Right cardiac atrium (tissue), 5 donors: ENCODE results near the gene NECAB3. TPM values are rescaled to one million over a fixed set of nuclear protein-coding genes. Genes with fewer than 3 reads are reported as not detected.

ENCODE experiments used
- ATAC-seq, 2 donors: fragments of 200-7000 bp; cut with Tn5 transposase; one replicate each; pipeline versions ENCODE4 v1.8.0 to v1.9.1; 2020; ENCODE audit warnings: moderate library complexity in 2 of 2, mild to moderate bottlenecking in 1 of 2
- DNase-seq, 3 donors: peaks; one replicate each; pipeline ENCODE4 v3.0.0-alpha.2; 2020
- H3K27ac ChIP-seq: one replicate; pipeline ENCODE4 v1.5.1; 2013; ENCODE audit warnings: mild to moderate bottlenecking, low read length, control low read depth, moderate library complexity
- H3K27me3 ChIP-seq: one replicate; pipeline ENCODE4 v1.6.1; 2013; ENCODE audit not compliant: control insufficient read depth, insufficient read depth
- H3K4me1 ChIP-seq: one replicate; pipeline ENCODE4 v1.6.1; 2013; ENCODE audit warnings: low read length; ENCODE audit not compliant: control insufficient read depth, insufficient read depth
- H3K4me3 ChIP-seq: one replicate; pipeline ENCODE4 v1.5.1; 2013; ENCODE audit warnings: low read length, control low read depth
- H3K9me3 ChIP-seq: one replicate; pipeline ENCODE4 v1.6.1; 2013; ENCODE audit warnings: low read length; ENCODE audit not compliant: control insufficient read depth
- WGBS: extraction: QIAGEN DNeasy Blood & Tissue Kit; methylation state at CpG from one replicate; pipeline ENCODE4 v1.1.7; 2013; 5-methylcytosine and 5-hydroxymethylcytosine counted together
- intact Hi-C, 4 donors: fragments of 100-400 bp; cut with DNase I; formaldehyde crosslinking; loops; one replicate each; pipeline versions ENCODE4 v1.11.0 to v1.14.0; 2022 to 2023
- polyA plus RNA-seq: library from polyadenylated mRNA; stranded (reverse); fragments of 200-250 nt; gene quantifications from one replicate; pipeline ENCODE4 v1.2.3, GENCODE V29; 2013
- total RNA-seq, 4 donors: library from RNA; stranded (reverse); fragmentation: NEBNext Ultra II Directional; extraction: Animal tissue kit (Norgen Biotek cat#: 25700); gene quantifications; one replicate each; pipeline ENCODE4 v1.2.1, GENCODE V29; 2021
- donor health status: healthy with polysubstance abuse.
- donor health status: DM: no; HTN: yes; CAD: no.
- donor health status: DM: no; HTN: no; CAD: no.
- donor health status: DM: no; HTN: yes; CAD: no; lungs with severe emphysema.
- donor health status: DM: yes; HTN: yes; CAD: no.

The NECAB3 gene
- total and polyA plus RNA-seq, 5 donors: 55.4 to 61.3 (median 57.4) TPM

DNA sequence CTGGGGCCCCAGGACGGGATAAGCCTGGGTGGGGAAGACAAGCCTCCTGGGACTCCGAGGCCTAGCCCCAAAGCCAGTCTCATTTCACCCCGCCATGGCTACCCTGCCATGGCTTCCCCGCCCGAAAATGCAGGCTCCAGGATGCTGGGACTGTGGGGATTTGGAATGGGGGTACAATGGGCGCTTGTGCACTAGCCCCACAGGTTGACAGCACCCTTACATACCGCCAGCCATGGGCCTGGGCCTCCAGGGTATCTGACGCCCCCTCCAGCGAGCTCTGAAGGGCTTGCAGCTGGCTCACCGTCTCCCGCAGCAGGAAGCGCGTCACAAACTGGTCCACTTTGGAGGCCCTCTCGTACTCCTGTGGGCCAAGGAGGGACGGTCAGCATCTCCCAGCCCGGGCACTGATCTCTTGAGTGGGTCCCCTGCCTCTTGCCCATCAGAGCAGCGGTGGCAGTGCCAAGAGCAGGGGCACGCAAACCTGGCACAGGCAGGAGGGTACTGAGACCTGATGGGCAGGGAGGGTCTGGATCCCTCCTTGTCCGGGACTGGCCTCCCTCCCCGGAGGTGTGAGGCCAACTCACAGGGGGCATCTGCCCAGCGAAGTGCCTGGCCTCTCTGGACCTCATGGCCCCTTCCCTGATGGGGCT is 14.1 kb downstream of the NECAB3 start:
- Histone ChIP-seq H3K27ac (no peak overlapping the region), H3K4me1 (no peaks in the 10 kb centered on the region), H3K4me3 (no peak overlapping the region), H3K27me3 (no peaks in the 10 kb centered on the region), H3K9me3 (no peaks in the 10 kb centered on the region)
- intact Hi-C loops: loop anchor here in 1 of 4 donors (10.0 kb wide), 1 partner anchor 215 kb away; the partner anchor contains the start of gene SNTA1
- 91% methylated on average over 21 of the region's 21 CpGs for WGBS
- DNase-seq: peak in 1 of 3 donors; percentile 40
- no peak for ATAC-seq

- Histone ChIP-seq H3K9me3 (no peaks in the 10 kb centered on the region), H3K4me1 (no peaks in the 10 kb centered on the region), H3K27me3 (no peaks in the 10 kb centered on the region), H3K27ac (no peak overlapping the region), H3K4me3 (no peak overlapping the region)
- WGBS: 95% methylated on average over 32 of the region's 32 CpGs
- ATAC-seq (no peak), DNase-seq (no peak)
- intact Hi-C loops: loop anchor here in 1 of 4 donors (10.0 kb wide), 1 partner anchor 215 kb away; the partner anchor contains the start of gene SNTA1
Measured at GRCh38 chr20:33659341-33660034, 14.7 kb downstream of the NECAB3 start.

GRCh38 chr20:33658929-33659328 is 15.3 kb downstream of the NECAB3 start:
- 93% methylated on average over 4 of the region's 4 CpGs for WGBS
- ATAC-seq (no peak), DNase-seq (no peak)
- no peaks in the 10 kb centered on the region for H3K4me1 ChIP-seq
- no peaks in the 10 kb centered on the region for H3K27me3 ChIP-seq
- H3K9me3 ChIP-seq: no peaks in the 10 kb centered on the region
- H3K27ac ChIP-seq: no peak overlapping the region
- intact Hi-C loops: no loop called here
- no peak overlapping the region for H3K4me3 ChIP-seq

GRCh38 chr20:33658510-33658909 is 15.7 kb downstream of the NECAB3 start:
- Histone ChIP-seq H3K9me3 (no peaks in the 10 kb centered on the region), H3K27ac (no peak overlapping the region), H3K27me3 (no peaks in the 10 kb centered on the region), H3K4me3 (no peak overlapping the region), H3K4me1 (no peaks in the 10 kb centered on the region)
- no peak for ATAC-seq
- intact Hi-C loops: no loop called here
- 95% methylated on average over 8 of the region's 8 CpGs for WGBS
- no peak for DNase-seq

DNA sequence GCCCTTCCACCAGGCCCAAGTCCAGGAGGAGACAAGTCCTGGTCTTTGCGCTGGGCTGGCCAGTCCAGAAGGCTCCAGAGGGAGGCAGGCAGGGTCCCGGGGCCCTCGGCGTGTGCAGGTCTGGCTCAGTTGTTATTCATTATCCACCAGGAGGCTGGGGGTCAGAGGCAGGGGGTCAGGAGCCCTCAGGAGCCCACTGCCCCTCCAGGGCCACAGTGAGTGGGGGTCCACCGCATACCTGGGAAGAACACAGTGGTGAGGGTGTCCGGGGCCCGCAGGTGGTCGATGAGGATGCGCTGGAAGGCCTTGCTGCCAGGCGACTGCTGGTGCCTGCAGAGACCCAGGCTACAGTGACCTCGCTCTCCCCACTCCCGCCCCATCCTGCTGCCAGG is 16.5 kb downstream of the NECAB3 start:
- no peak overlapping the region for H3K4me3 ChIP-seq
- intact Hi-C loops: no loop called here
- no peak overlapping the region for H3K27ac ChIP-seq
- H3K9me3 ChIP-seq: no peaks in the 10 kb centered on the region
- WGBS: 91% methylated on average over 12 of the region's 12 CpGs
- H3K4me1 ChIP-seq: no peaks in the 10 kb centered on the region
- ATAC-seq (no peak), DNase-seq (peak in 2 of 3 donors; percentile 47 to 59)
- H3K27me3 ChIP-seq: no peaks in the 10 kb centered on the region

DNA sequence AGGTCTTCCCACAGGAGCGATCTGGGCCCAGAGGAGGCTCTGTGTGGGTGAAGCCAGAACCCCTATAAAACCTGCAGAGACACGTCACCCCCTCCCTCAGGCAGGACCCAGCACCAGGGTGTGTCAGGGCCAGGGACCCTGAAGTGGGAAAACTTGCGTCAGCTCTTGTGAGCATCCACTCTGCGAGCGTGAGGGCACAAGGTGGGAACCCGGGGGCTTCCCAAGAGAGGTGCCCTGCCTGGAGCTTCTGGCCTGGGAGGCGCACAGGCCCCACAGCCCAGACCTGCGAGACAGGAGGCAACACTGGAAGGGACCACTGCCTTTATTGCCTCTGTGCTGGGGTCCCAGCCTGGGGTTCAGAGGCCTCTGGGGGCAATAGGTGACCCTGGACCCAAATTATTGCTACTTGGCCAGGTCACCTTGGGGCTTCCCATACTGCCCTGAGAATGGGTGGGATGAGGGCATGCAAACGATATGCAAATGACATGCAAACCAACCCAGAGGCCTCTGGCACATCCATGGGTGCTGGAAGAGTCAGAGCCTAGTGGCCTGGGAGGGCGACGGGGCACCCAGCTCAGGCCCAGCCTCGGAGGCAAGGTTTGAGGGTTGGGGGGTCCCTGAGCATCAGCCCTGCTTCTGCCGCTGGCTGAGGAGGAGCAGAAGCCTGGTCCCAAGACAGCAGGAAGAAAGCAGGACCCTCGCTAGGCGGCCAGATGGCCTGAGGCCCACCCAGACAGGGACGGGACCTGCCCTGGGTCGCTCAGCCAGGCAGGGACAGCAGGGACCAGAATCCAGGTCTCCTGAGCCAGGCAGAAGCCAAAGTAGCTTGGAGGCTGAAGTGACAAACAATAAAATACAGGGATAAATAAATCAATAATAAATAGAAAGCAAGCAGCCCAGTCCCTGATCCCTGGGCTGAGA is 17.2 kb downstream of the NECAB3 start:
- H3K9me3 ChIP-seq: no peaks in the 10 kb centered on the region
- no peak overlapping the region for H3K4me3 ChIP-seq
- no peak overlapping the region for H3K27ac ChIP-seq
- H3K4me1 ChIP-seq: no peaks in the 10 kb centered on the region
- intact Hi-C loops: no loop called here
- no peaks in the 10 kb centered on the region for H3K27me3 ChIP-seq
- ATAC-seq: no peak
- 94% methylated on average over 17 of the region's 17 CpGs for WGBS
- DNase-seq: peak in 2 of 3 donors; percentile 45

DNA sequence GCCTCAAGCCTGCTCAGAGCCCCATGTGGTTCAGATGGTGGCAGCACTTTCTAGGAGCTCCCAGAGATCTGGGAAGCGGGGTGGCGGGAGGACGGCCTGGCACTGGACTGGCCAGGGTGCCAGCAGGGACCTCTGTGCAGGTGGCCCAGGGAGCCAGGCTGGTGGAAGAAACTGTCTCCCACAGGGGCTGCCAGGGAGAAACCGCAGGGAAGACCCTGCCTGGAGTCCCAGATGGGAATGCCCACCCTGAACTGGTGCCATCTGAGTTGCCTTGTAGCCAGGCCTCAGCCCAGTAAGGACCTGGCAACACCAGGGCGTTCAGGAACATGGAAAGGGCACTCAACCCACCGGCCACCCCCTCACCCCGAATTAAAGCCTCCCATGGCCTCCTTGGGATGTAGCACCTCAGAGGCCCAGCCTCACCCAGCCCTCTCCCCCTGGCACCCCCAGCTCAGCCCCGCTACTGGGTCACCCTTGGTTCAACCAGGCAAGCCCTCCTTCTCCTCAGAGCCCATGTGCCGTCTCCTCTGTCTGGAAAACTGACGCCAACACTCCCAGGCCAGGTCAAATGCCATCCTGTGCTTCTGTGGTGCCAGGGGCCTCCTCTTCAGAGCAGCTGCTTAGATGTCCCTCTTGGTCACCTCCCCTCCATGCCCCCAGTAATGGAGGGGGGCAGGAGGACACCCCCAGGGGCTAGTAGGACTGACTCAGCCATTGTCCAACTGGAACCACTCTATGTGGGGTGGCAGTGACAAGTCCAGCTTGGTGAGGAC is 18.0 kb downstream of the NECAB3 start:
- Histone ChIP-seq H3K27ac (no peak overlapping the region), H3K27me3 (no peaks in the 10 kb centered on the region), H3K9me3 (no peaks in the 10 kb centered on the region), H3K4me1 (no peaks in the 10 kb centered on the region), H3K4me3 (no peak overlapping the region)
- DNase-seq: peak in 2 of 3 donors; percentile 39 to 40
- ATAC-seq: no peak
- 93% methylated on average over 10 of the region's 10 CpGs for WGBS
- intact Hi-C loops: no loop called here

DNA sequence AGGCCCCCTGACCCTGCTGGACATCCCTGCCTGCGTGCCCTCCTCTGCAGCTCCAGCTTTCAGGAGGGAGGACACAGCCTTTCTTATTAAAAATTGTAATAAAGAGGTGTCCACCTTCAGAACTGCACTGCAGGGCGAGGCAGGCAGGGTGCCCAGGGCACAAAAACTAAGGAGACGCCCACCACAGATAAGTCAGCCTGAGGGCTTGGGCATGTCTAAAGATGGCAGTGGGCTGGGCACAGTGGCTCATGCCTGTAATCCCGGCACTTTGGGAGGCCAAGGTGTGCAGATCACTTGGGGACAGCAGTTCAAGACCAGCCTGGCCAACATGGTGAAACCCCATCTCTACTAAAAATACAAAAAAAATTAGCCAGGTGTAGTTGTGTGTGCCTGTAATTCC is 19.1 kb downstream of the NECAB3 start:
- no peak for ATAC-seq

GRCh38 chr20:33654680-33655161 is 19.5 kb downstream of the NECAB3 start:
- intact Hi-C loops: loop anchor here in 3 of 4 donors (5.0 kb wide), 2 partner anchors 192 to 197 kb away; no protein-coding TSS in a partner anchor
- Histone ChIP-seq H3K27me3 (no peaks in the 10 kb centered on the region), H3K4me1 (no peaks in the 10 kb centered on the region), H3K27ac (no peak overlapping the region), H3K9me3 (no peaks in the 10 kb centered on the region), H3K4me3 (no peak overlapping the region)
- DNase-seq (peak in 1 of 3 donors; percentile 42), ATAC-seq (peak; percentile 1 to 4)
- WGBS: 70% methylated on average over 14 of the region's 14 CpGs

More for the DNA sequence above, 19.1 kb downstream of the NECAB3 start:
- Histone ChIP-seq H3K9me3 (no peaks in the 10 kb centered on the region), H3K27me3 (no peaks in the 10 kb centered on the region), H3K4me1 (no peaks in the 10 kb centered on the region), H3K27ac (no peak overlapping the region), H3K4me3 (no peak overlapping the region)
- peak in 1 of 3 donors; percentile 33 for DNase-seq
- 63% methylated on average over 4 of the region's 4 CpGs for WGBS
- intact Hi-C loops: no loop called here
